Measurements from ENCODE around the gene GARS1. TPM values are rescaled to one million over a fixed set of nuclear protein-coding genes. Genes with fewer than 3 reads are reported as not detected.

The GARS1 gene
- total and polyA plus RNA-seq, 9 of the 15 experiments (the other 6 are each of a cell fraction or from before 2014, with no cell fraction given) = 142 to 769 (median 272) TPM

GRCh38 chr7:30665449-30665848 is 70.8 kb downstream of the GARS1 start:
- no peak overlapping the region for H3K27ac ChIP-seq (ENCODE audit: extremely low read depth, low read depth, low read length)
- no peak overlapping the region for H3K9ac ChIP-seq (ENCODE audit: insufficient read depth in 1 of 2, low read depth in 2 of 2, low read length in 2 of 2)
- ATAC-seq (no peak), FAIRE-seq (no peak), DNase-seq (ENCODE audit: extremely low read depth in 1 of 4, low spot score in 3 of 4) (no peak)
- no peaks in the 10 kb centered on the region for H3K79me2 ChIP-seq (ENCODE audit: control insufficient read depth, insufficient read depth, low read length)
- no peak overlapping the region for H2AFZ ChIP-seq (ENCODE audit: low read depth, low read length)
- H3K36me3 ChIP-seq (ENCODE audit: control insufficient read depth, insufficient read depth, low read length) = no peaks in the 10 kb centered on the region
- no peaks in the 10 kb centered on the region for H3K4me1 ChIP-seq (replicated peaks in 1 of 2; ENCODE audit: control insufficient read depth in 2 of 2, insufficient read depth in 2 of 2, low read length in 2 of 2)
- intact Hi-C loops (cut with micrococcal nuclease) (no loop called here), in situ Hi-C loops (cut with MboI) (no loop called here)
- TF ChIP-seq RREB1 (CRISPR knock-in tag; IDR thresholded peaks at IDR 0.05) (no peak), ZBED1 (IDR thresholded peaks at IDR 0.05) (no peak), ZC3H4 (CRISPR knock-in tag; IDR thresholded peaks at IDR 0.05; ENCODE audit: borderline replicate concordance) (no peak), POLR2A (conservative IDR thresholded peaks at IDR 0.05) (no peak)
- peaks cover 3 to 52% of the 10 kb centered on the region in 2 experiments; a peak in 3 of 5 replicates for H3K27me3 ChIP-seq (ENCODE audit: control insufficient read depth in 2 of 2, insufficient read depth in 2 of 2, low read length in 2 of 2)
- WGBS (ENCODE audit: insufficient coverage, low coverage, missing lambda C conversion rate) = 0% methylated on average over 10 of the region's 11 CpGs
- H3K4me2 ChIP-seq (ENCODE audit: insufficient read depth, low read length) = no peak overlapping the region
- H3K4me3 ChIP-seq = no peak overlapping the region
- H3K9me1 ChIP-seq (ENCODE audit: control insufficient read depth, insufficient read depth, low read length) = peaks cover 4% of the 10 kb centered on the region
- H3K9me3 ChIP-seq (replicated peaks; ENCODE audit: control insufficient read depth, insufficient read depth, low read depth, low read length) = no peaks in the 10 kb centered on the region
- ChIA-PET POLR2A (no interaction called here), CTCF (ENCODE audit: low intra/inter-chr PET ratio) (interaction anchor here (0.6 kb wide), 1 partner anchor 310 kb away, joined by 3 read pairs; no protein-coding TSS in a partner anchor)
- BruUV-seq (replicated peaks) = no TSS peak
- peaks cover 7% of the 10 kb centered on the region; the same call in 1 of the 2 replicates for H4K20me1 ChIP-seq (replicated peaks; ENCODE audit: control insufficient read depth, insufficient read depth, low read length)
